ENCODE results near the gene BCL2L13. TPM values are rescaled to one million over a fixed set of nuclear protein-coding genes. Genes with fewer than 3 reads are reported as not detected.

Gene BCL2L13
- polyA plus RNA-seq, 1 donor from 2014 or later, result 20.8 TPM

DNA sequence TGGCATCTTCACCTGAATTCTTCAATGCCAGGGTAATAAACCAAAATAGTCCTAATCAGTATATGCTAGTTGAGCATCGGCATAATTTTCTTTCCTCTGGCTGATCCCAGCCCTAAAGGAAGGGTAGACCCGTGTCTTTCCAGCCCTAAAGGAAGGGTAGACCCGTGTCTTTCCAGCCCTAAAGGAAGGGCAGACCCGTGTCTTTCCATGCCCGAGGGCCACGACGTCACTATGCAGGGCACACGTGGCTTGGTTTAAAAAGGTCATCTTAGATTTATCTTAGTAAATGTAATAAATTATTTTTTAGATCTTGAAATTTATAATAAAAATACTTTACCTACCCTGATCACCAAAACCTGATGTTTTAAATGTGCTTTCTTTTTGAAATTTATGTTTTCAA is 90.2 kb downstream of the BCL2L13 start:
- Histone ChIP-seq H3K27ac (ENCODE audit: low read length) (no peak overlapping the region), H3K79me2 (replicated peaks; ENCODE audit: insufficient read depth, low read length) (no peaks in the 10 kb centered on the region), H3K9ac (ENCODE audit: low read length) (no peak overlapping the region), H4K20me1 (ENCODE audit: insufficient read depth) (no peaks in the 10 kb centered on the region), H3F3A (ENCODE audit: insufficient read depth, low read length, poor library complexity, severe bottlenecking) (no peaks in the 10 kb centered on the region), H3K36me3 (ENCODE audit: insufficient read depth, low read length) (peaks cover 6% of the 10 kb centered on the region), H2AFZ (ENCODE audit: low read depth, low read length) (no peak overlapping the region), H3K9me2 (ENCODE audit: insufficient read depth, low read length) (no peaks in the 10 kb centered on the region), H3K9me3 (ENCODE audit: low read length) (no peaks in the 10 kb centered on the region), H3K4me3 (ENCODE audit: low read length) (no peak overlapping the region), H3K27me3 (ENCODE audit: insufficient read depth, low read depth, low read length) (no peaks in the 10 kb centered on the region), H3K4me2 (ENCODE audit: low read length) (no peak overlapping the region)
- TF ChIP-seq RAD21 (conservative IDR thresholded peaks at IDR 0.05), result no peak
- TF ChIP-seq SMC3 (conservative IDR thresholded peaks at IDR 0.05; ENCODE audit: poor library complexity), result no peak
- no peak for TF ChIP-seq MXI1 (conservative IDR thresholded peaks at IDR 0.05; ENCODE audit: poor library complexity, severe bottlenecking)

DNA sequence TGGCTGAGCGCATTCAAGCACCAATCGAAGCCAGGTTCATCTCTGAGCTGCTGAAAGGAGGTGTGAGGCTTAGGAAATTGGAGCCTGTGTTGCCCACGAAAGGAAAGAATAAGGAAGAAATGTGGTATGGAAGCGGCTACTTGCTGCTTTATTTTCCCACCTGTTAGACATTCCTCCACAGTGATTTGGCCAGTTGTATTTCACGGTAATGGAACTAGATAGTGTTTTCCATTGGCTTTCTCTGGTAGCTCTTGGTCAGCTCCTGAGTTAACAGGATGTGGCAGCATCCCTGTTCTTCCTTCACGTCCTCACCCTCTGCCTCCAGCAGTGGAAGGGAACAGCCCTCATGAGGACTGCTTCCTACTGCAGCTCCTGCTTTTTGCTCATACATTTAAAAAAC is 91.0 kb downstream of the BCL2L13 start:
- Histone ChIP-seq H3F3A (ENCODE audit: insufficient read depth, low read length, poor library complexity, severe bottlenecking) (no peaks in the 10 kb centered on the region), H3K36me3 (ENCODE audit: insufficient read depth, low read length) (peaks cover 6% of the 10 kb centered on the region)

More for the DNA sequence above, 91.0 kb downstream of the BCL2L13 start:
- H4K20me1 ChIP-seq (ENCODE audit: insufficient read depth), result no peaks in the 10 kb centered on the region
- TF ChIP-seq, protein P1, sequence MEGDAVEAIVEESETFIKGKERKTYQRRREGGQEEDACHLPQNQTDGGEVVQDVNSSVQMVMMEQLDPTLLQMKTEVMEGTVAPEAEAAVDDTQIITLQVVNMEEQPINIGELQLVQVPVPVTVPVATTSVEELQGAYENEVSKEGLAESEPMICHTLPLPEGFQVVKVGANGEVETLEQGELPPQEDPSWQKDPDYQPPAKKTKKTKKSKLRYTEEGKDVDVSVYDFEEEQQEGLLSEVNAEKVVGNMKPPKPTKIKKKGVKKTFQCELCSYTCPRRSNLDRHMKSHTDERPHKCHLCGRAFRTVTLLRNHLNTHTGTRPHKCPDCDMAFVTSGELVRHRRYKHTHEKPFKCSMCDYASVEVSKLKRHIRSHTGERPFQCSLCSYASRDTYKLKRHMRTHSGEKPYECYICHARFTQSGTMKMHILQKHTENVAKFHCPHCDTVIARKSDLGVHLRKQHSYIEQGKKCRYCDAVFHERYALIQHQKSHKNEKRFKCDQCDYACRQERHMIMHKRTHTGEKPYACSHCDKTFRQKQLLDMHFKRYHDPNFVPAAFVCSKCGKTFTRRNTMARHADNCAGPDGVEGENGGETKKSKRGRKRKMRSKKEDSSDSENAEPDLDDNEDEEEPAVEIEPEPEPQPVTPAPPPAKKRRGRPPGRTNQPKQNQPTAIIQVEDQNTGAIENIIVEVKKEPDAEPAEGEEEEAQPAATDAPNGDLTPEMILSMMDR (IDR thresholded peaks at IDR 0.05; ENCODE audit: poor library complexity, severe bottlenecking), result no peak
- TF ChIP-seq TAF1 (IDR thresholded peaks at IDR 0.05; ENCODE audit: low read depth) (no peak), MXI1 (conservative IDR thresholded peaks at IDR 0.05; ENCODE audit: poor library complexity, severe bottlenecking) (no peak), EP300 (conservative IDR thresholded peaks at IDR 0.05; ENCODE audit: poor library complexity, severe bottlenecking) (no peak), RAD21 (conservative IDR thresholded peaks at IDR 0.05) (no peak), SMC3 (conservative IDR thresholded peaks at IDR 0.05; ENCODE audit: poor library complexity) (no peak), EZH2 (IDR thresholded peaks at IDR 0.05; ENCODE audit: borderline replicate concordance, insufficient read depth, low read length, poor library complexity, severe bottlenecking) (no peak), POLR2AphosphoS5 (IDR thresholded peaks at IDR 0.05) (no peak)
- TF ChIP-seq, protein P2, sequence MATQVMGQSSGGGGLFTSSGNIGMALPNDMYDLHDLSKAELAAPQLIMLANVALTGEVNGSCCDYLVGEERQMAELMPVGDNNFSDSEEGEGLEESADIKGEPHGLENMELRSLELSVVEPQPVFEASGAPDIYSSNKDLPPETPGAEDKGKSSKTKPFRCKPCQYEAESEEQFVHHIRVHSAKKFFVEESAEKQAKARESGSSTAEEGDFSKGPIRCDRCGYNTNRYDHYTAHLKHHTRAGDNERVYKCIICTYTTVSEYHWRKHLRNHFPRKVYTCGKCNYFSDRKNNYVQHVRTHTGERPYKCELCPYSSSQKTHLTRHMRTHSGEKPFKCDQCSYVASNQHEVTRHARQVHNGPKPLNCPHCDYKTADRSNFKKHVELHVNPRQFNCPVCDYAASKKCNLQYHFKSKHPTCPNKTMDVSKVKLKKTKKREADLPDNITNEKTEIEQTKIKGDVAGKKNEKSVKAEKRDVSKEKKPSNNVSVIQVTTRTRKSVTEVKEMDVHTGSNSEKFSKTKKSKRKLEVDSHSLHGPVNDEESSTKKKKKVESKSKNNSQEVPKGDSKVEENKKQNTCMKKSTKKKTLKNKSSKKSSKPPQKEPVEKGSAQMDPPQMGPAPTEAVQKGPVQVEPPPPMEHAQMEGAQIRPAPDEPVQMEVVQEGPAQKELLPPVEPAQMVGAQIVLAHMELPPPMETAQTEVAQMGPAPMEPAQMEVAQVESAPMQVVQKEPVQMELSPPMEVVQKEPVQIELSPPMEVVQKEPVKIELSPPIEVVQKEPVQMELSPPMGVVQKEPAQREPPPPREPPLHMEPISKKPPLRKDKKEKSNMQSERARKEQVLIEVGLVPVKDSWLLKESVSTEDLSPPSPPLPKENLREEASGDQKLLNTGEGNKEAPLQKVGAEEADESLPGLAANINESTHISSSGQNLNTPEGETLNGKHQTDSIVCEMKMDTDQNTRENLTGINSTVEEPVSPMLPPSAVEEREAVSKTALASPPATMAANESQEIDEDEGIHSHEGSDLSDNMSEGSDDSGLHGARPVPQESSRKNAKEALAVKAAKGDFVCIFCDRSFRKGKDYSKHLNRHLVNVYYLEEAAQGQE (IDR thresholded peaks at IDR 0.05; ENCODE audit: borderline replicate concordance), result no peak
- no peaks in the 10 kb centered on the region for H3K27me3 ChIP-seq (ENCODE audit: insufficient read depth, low read depth, low read length)
- H3K4me2 ChIP-seq (ENCODE audit: low read length), result no peak overlapping the region
- H3K9me2 ChIP-seq (ENCODE audit: insufficient read depth, low read length), result no peaks in the 10 kb centered on the region
- H3K9me3 ChIP-seq (ENCODE audit: low read length), result no peaks in the 10 kb centered on the region
- H3K9ac ChIP-seq (ENCODE audit: low read length), result no peak overlapping the region
- no peak overlapping the region for H3K4me3 ChIP-seq (ENCODE audit: low read length)
- H3K27ac ChIP-seq (ENCODE audit: low read length), result no peak overlapping the region
- no peak overlapping the region for H2AFZ ChIP-seq (ENCODE audit: low read depth, low read length)
- H3K79me2 ChIP-seq (replicated peaks; ENCODE audit: insufficient read depth, low read length), result no peaks in the 10 kb centered on the region

Measured in neural cell (in vitro differentiated cells).